ENCODE results near the gene KLK12. TPM values are rescaled to one million over a fixed set of nuclear protein-coding genes. Genes with fewer than 3 reads are reported as not detected.

KLK12 gene
- total RNA-seq, 1 experiment from 2014 or later, result not detected

DNA sequence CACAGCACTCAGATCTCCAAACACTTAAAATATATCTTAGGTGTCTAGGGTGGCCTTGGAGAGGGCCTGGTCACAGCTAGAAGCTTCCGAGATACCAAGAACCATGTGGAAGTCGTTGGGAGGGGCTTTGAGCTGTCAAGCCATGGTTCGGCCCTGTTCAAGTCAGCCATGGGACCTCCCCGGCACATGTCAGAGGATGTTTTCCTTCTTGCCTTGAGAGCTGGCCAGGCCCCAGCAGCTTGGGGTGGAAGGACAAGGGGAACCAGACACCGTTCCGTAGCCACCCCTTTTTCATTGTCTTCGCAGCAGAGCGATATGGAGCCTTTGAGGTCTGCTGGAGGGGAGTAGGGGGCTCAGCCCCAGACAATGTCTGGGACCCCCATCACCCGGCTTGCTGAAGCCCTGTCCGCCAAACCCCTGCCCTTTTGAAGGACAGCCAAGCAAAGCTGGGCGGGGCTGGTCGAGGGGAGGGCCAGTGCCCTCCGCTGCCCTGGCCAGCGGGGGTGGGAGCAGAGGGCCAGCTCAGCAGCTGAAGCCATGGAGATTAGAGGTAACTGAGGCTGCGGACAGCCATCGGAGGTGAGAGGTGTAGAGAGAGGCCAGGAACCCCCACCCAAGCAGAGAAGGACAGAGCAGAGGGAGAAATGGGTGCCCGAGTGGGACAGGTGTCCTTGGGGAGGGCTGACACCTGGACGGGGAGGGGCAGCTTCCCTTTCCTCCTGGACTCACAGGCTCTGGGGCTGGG, 8.8 kb downstream of the KLK12 start:
- Histone ChIP-seq H3K4me2 (ENCODE audit: insufficient read depth, insufficient read length, low read length) (no peak overlapping the region), H3K9me3 (ENCODE audit: control insufficient read depth, low read depth, low read length) (no peaks in the 10 kb centered on the region), H2BK20ac (ENCODE audit: low read depth, low read length, poor library complexity, severe bottlenecking) (no peak overlapping the region), H3K9ac (ENCODE audit: extremely low read depth, insufficient read length, low read length) (no peak overlapping the region), H4K5ac (ENCODE audit: insufficient read length, low read depth, low read length) (no peak overlapping the region), H2BK5ac (ENCODE audit: insufficient read length, low read length) (no peak overlapping the region), H4K20me1 (ENCODE audit: control insufficient read depth, insufficient read depth, insufficient read length) (no peaks in the 10 kb centered on the region), H3K27ac (ENCODE audit: insufficient read length, low read depth, low read length) (no peak overlapping the region), H2BK12ac (ENCODE audit: insufficient read length, low read depth, low read length) (no peak overlapping the region), H3K79me2 (ENCODE audit: insufficient read depth, low read length) (no peaks in the 10 kb centered on the region), H4K91ac (ENCODE audit: insufficient read length, low read depth, low read length) (no peak overlapping the region), H2BK120ac (ENCODE audit: low read depth, low read length, poor library complexity, severe bottlenecking) (no peak overlapping the region), H3K23ac (ENCODE audit: insufficient read length, low read depth, low read length) (no peak overlapping the region), H3K4ac (ENCODE audit: low read depth, low read length) (no peak overlapping the region), H3K27me3 (ENCODE audit: insufficient read depth, low read length) (no peaks in the 10 kb centered on the region), H2AFZ (ENCODE audit: low read length) (no peak overlapping the region), H3K23me2 (ENCODE audit: insufficient read length, low read depth, low read length, poor library complexity, severe bottlenecking) (no peaks in the 10 kb centered on the region), H4K8ac (replicated peaks; ENCODE audit: insufficient read length, low read depth, low read length) (no peak overlapping the region), H3K56ac (ENCODE audit: insufficient read length, low read depth, low read length) (no peak overlapping the region), H2BK15ac (ENCODE audit: low read depth, low read length) (no peak overlapping the region), H3T11ph (ENCODE audit: low read length) (no peak overlapping the region), H3K14ac (ENCODE audit: insufficient read depth, low read length) (no peak overlapping the region; the same call in 1 of the 2 replicates), H3K18ac (ENCODE audit: insufficient read length, low read depth, low read length) (no peak overlapping the region), H3K79me1 (ENCODE audit: insufficient read depth, low read depth, low read length, poor library complexity, severe bottlenecking) (no peaks in the 10 kb centered on the region), H3K4me1 (ENCODE audit: insufficient read depth, low read length) (no peaks in the 10 kb centered on the region), H2AK5ac (ENCODE audit: insufficient read length, low read length) (no peak overlapping the region)
- WGBS (ENCODE audit: extremely low coverage, insufficient read length, low lambda C conversion rate), result no CpG with 5 or more reads among the region's 18 CpGs
- 0 out of 7 replicates have a peak overlapping the region, but pooled peaks of 1 of the 3 experiments have one; percentile 18 for H3K27ac Mint-ChIP-seq
- no peaks in the 10 kb centered on the region; a peak in 1 of 5 replicates for H3K9me3 Mint-ChIP-seq
- DNase-seq, result no peak
- TF ChIP-seq, protein P1, sequence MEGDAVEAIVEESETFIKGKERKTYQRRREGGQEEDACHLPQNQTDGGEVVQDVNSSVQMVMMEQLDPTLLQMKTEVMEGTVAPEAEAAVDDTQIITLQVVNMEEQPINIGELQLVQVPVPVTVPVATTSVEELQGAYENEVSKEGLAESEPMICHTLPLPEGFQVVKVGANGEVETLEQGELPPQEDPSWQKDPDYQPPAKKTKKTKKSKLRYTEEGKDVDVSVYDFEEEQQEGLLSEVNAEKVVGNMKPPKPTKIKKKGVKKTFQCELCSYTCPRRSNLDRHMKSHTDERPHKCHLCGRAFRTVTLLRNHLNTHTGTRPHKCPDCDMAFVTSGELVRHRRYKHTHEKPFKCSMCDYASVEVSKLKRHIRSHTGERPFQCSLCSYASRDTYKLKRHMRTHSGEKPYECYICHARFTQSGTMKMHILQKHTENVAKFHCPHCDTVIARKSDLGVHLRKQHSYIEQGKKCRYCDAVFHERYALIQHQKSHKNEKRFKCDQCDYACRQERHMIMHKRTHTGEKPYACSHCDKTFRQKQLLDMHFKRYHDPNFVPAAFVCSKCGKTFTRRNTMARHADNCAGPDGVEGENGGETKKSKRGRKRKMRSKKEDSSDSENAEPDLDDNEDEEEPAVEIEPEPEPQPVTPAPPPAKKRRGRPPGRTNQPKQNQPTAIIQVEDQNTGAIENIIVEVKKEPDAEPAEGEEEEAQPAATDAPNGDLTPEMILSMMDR (conservative IDR thresholded peaks at IDR 0.05), result no peak
- peak overlapping the region in 1 of 2 experiments; percentile 23; a peak in 1 of 5 replicates for H3K4me3 Mint-ChIP-seq
- no peaks in the 10 kb centered on the region for H3K36me3 Mint-ChIP-seq (ENCODE audit: insufficient read depth in 1 of 3, low read depth in 3 of 3)
- H3K4me1 Mint-ChIP-seq, result peaks cover 28 to 50% of the 10 kb centered on the region in 2 experiments
- H3K27me3 Mint-ChIP-seq (ENCODE audit: low read depth), result peaks cover 6% of the 10 kb centered on the region
